ENCODE data around the gene PPM1E. TPM values are rescaled to one million over a fixed set of nuclear protein-coding genes. Genes with fewer than 3 reads are reported as not detected.
"Not testable (repeated sequence)": the region's sequence is repeated elsewhere in the genome, so short reads cannot be mapped to it uniquely, and the experiment has no call there.

The PPM1E gene
- total RNA-seq, 2 experiments from 2014 or later, result 0.19 to 0.40 TPM

GRCh38 chr17:58760248-58760647, 4.6 kb downstream of the PPM1E start:
- no TSS peak for BruUV-seq (replicated peaks)
- CTCF ChIA-PET (ENCODE audit: unreplicated experiment), result no interaction called here

GRCh38 chr17:58763263-58763662, 7.6 kb downstream of the PPM1E start:
- DNase-seq (ENCODE audit: low spot score), result no peak
- Histone ChIP-seq H3K4me3 (ENCODE audit: low read depth, low read length, poor library complexity, severe bottlenecking) (no peak overlapping the region), H3K4me1 (ENCODE audit: insufficient read depth, low read length, poor library complexity, severe bottlenecking) (no peaks in the 10 kb centered on the region), H4K20me1 (ENCODE audit: insufficient read depth, low read length) (no peaks in the 10 kb centered on the region), H3K4me2 (ENCODE audit: low read length) (no peak overlapping the region), H3K9me3 (ENCODE audit: low read length) (no peaks in the 10 kb centered on the region), H3K79me2 (ENCODE audit: insufficient read depth, low read depth, low read length) (no peaks in the 10 kb centered on the region), H3K27ac (ENCODE audit: low read depth, low read length, poor library complexity, severe bottlenecking) (no peak overlapping the region), H3K9me2 (ENCODE audit: insufficient read depth, low read length) (no peaks in the 10 kb centered on the region), H3K36me3 (ENCODE audit: insufficient read depth, low read length) (no peaks in the 10 kb centered on the region), H2AFZ (ENCODE audit: low read length) (no peak overlapping the region)
- ChIA-PET POLR2A (no interaction called here), CTCF (ENCODE audit: unreplicated experiment) (no interaction called here)
- TF ChIP-seq EZH2phosphoT487 (IDR thresholded peaks at IDR 0.05; ENCODE audit: borderline replicate concordance, low read depth, low read length) (no peak), CTCF (conservative IDR thresholded peaks at IDR 0.05; ENCODE audit: low read length) (no peak)
- no TSS peak for BruUV-seq (replicated peaks)
- intact Hi-C loops (cut with micrococcal nuclease; ENCODE audit: unreplicated experiment), result no loop called here

More at GRCh38 chr17:58760248-58760647, 4.6 kb downstream of the PPM1E start:
- Histone ChIP-seq H3K9me3 (ENCODE audit: low read length) (no peaks in the 10 kb centered on the region), H2AFZ (ENCODE audit: low read length) (no peak overlapping the region), H3K4me1 (ENCODE audit: insufficient read depth, low read length, poor library complexity, severe bottlenecking) (peaks cover 14% of the 10 kb centered on the region), H3K4me3 (ENCODE audit: low read depth, low read length, poor library complexity, severe bottlenecking) (no peak overlapping the region), H3K9me2 (ENCODE audit: insufficient read depth, low read length) (no peaks in the 10 kb centered on the region), H3K4me2 (ENCODE audit: low read length) (no peak overlapping the region), H3K79me2 (ENCODE audit: insufficient read depth, low read depth, low read length) (no peaks in the 10 kb centered on the region), H4K20me1 (ENCODE audit: insufficient read depth, low read length) (no peaks in the 10 kb centered on the region), H3K36me3 (ENCODE audit: insufficient read depth, low read length) (no peaks in the 10 kb centered on the region), H3K27ac (ENCODE audit: low read depth, low read length, poor library complexity, severe bottlenecking) (no peak overlapping the region)
- TF ChIP-seq EZH2phosphoT487 (IDR thresholded peaks at IDR 0.05; ENCODE audit: borderline replicate concordance, low read depth, low read length) (no peak), CTCF (conservative IDR thresholded peaks at IDR 0.05; ENCODE audit: low read length) (no peak)
- intact Hi-C loops (cut with micrococcal nuclease; ENCODE audit: unreplicated experiment), result no loop called here
- DNase-seq (ENCODE audit: low spot score), result no peak
- POLR2A ChIA-PET, result no interaction called here

- TF ChIP-seq EZH2phosphoT487 (IDR thresholded peaks at IDR 0.05; ENCODE audit: borderline replicate concordance, low read depth, low read length), result no peak
- no peak for TF ChIP-seq CTCF (conservative IDR thresholded peaks at IDR 0.05; ENCODE audit: low read length)
- no peaks in the 10 kb centered on the region for H3K9me3 ChIP-seq (ENCODE audit: low read length)
- POLR2A ChIA-PET, result no interaction called here
- H3K4me1 ChIP-seq (ENCODE audit: insufficient read depth, low read length, poor library complexity, severe bottlenecking), result no peaks in the 10 kb centered on the region
- no peak overlapping the region for H3K4me2 ChIP-seq (ENCODE audit: low read length)
- intact Hi-C loops (cut with micrococcal nuclease; ENCODE audit: unreplicated experiment), result no loop called here
- no TSS peak for BruUV-seq (replicated peaks)
- H3K9me2 ChIP-seq (ENCODE audit: insufficient read depth, low read length), result no peaks in the 10 kb centered on the region
- no peak overlapping the region for H2AFZ ChIP-seq (ENCODE audit: low read length)
- DNase-seq (ENCODE audit: low spot score), result no peak
- H4K20me1 ChIP-seq (ENCODE audit: insufficient read depth, low read length), result no peaks in the 10 kb centered on the region
- no peaks in the 10 kb centered on the region for H3K36me3 ChIP-seq (ENCODE audit: insufficient read depth, low read length)
- no peak overlapping the region for H3K27ac ChIP-seq (ENCODE audit: low read depth, low read length, poor library complexity, severe bottlenecking)
- no peak overlapping the region for H3K4me3 ChIP-seq (ENCODE audit: low read depth, low read length, poor library complexity, severe bottlenecking)
- H3K79me2 ChIP-seq (ENCODE audit: insufficient read depth, low read depth, low read length), result no peaks in the 10 kb centered on the region
- CTCF ChIA-PET (ENCODE audit: unreplicated experiment), result no interaction called here
Measured at GRCh38 chr17:58764373-58764772, 8.7 kb downstream of the PPM1E start.

- BruUV-seq (replicated peaks); H3K79me2 ChIP-seq (ENCODE audit: insufficient read depth, low read depth, low read length); H3K4me3 ChIP-seq (ENCODE audit: low read depth, low read length, poor library complexity, severe bottlenecking); CTCF ChIA-PET (ENCODE audit: unreplicated experiment); H4K20me1 ChIP-seq (ENCODE audit: insufficient read depth, low read length); H2AFZ ChIP-seq (ENCODE audit: low read length); H3K9me3 ChIP-seq (ENCODE audit: low read length); H3K4me1 ChIP-seq (ENCODE audit: insufficient read depth, low read length, poor library complexity, severe bottlenecking); H3K4me2 ChIP-seq (ENCODE audit: low read length); DNase-seq (ENCODE audit: low spot score); H3K9me2 ChIP-seq (ENCODE audit: insufficient read depth, low read length); intact Hi-C loops (cut with micrococcal nuclease; ENCODE audit: unreplicated experiment); H3K27ac ChIP-seq (ENCODE audit: low read depth, low read length, poor library complexity, severe bottlenecking); H3K36me3 ChIP-seq (ENCODE audit: insufficient read depth, low read length); POLR2A ChIA-PET: not testable (repeated sequence)
Measured at GRCh38 chr17:58778482-58778881, 22.8 kb downstream of the PPM1E start.
